PC-9 (cell line): ENCODE data around the gene EMP2.

Source experiments
- EZH2 ChIP-seq: fragments of 200-600 bp; sonication (generic); IDR thresholded peaks from 2 replicates; pipeline ENCODE4 v1.8.0; 2017; ENCODE audit warnings: antibody characterized with exemption, low read depth
- TF ChIP-seq, protein P1 (sequence below): fragments of 200-600 bp; sonication (generic); conservative IDR thresholded peaks from 2 replicates; pipeline ENCODE4 v1.6.1; 2017; ENCODE audit warnings: mixed run types, antibody characterized with exemption, mild to moderate bottlenecking, moderate library complexity

DNA sequence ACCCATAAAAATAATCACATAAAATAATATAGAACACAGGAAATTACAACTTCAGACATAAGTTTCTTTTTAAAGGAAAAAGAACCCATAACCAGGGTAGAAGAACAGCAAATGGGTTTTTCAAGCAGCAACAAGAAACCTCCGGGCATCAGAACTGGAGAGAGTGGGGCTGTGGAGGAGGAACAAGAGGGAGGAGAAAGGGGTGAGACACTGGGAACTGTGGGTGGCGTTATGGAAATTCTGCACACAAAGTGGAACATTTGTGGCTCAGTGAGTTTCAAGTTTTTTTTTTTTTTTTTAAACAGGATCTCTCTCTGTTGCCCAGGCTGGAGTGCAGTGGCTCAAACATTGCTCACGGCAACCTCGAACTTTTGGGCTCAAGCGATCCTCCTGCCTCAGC lies 22.6 kb downstream of the EMP2 start:
- TF ChIP-seq, protein P1, sequence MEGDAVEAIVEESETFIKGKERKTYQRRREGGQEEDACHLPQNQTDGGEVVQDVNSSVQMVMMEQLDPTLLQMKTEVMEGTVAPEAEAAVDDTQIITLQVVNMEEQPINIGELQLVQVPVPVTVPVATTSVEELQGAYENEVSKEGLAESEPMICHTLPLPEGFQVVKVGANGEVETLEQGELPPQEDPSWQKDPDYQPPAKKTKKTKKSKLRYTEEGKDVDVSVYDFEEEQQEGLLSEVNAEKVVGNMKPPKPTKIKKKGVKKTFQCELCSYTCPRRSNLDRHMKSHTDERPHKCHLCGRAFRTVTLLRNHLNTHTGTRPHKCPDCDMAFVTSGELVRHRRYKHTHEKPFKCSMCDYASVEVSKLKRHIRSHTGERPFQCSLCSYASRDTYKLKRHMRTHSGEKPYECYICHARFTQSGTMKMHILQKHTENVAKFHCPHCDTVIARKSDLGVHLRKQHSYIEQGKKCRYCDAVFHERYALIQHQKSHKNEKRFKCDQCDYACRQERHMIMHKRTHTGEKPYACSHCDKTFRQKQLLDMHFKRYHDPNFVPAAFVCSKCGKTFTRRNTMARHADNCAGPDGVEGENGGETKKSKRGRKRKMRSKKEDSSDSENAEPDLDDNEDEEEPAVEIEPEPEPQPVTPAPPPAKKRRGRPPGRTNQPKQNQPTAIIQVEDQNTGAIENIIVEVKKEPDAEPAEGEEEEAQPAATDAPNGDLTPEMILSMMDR: no peak
- TF ChIP-seq EZH2: no peak
